ENCODE data around the gene HSPA2.
A peak's percentile ranks its signal among the peaks of the same experiment; 100 is the strongest.

Gene HSPA2

GRCh38 chr14:64496764-64497163 is 43.8 kb upstream of the HSPA2 start:
- TF ChIP-seq CTCF (conservative IDR thresholded peaks at IDR 0.05; ENCODE audit: low read depth, low read length), result no peak
- H3K79me2 ChIP-seq (ENCODE audit: insufficient read depth, low read depth), result peaks cover 31% of the 10 kb centered on the region
- peaks cover 28% of the 10 kb centered on the region for H3K4me1 ChIP-seq (ENCODE audit: low read depth, poor library complexity, severe bottlenecking)
- no peak overlapping the region for H3K27ac ChIP-seq
- no peak overlapping the region for H3K4me2 ChIP-seq
- 0 out of 2 replicates have a peak, but pooled peaks cover 2% of the 10 kb centered on the region for H3K36me3 ChIP-seq (ENCODE audit: insufficient read depth)
- no peak overlapping the region for H2AFZ ChIP-seq (ENCODE audit: low read depth)
- H3K9ac ChIP-seq, result no peak overlapping the region
- no peak overlapping the region for H3K4me3 ChIP-seq (IDR thresholded peaks at IDR 0.05; ENCODE audit: insufficient read depth, low read depth, low read length)
- H4K20me1 ChIP-seq (ENCODE audit: insufficient read depth), result no peaks in the 10 kb centered on the region
- H3K27me3 ChIP-seq (ENCODE audit: insufficient read depth, low read depth), result no peaks in the 10 kb centered on the region

- H3K79me2 ChIP-seq (ENCODE audit: insufficient read depth, low read depth), result peaks cover 46% of the 10 kb centered on the region
- TF ChIP-seq CTCF (conservative IDR thresholded peaks at IDR 0.05; ENCODE audit: low read depth, low read length), result no peak
- peak overlapping the region; percentile 47; the same call in 1 of the 2 replicates for H3K4me2 ChIP-seq
- no peaks in the 10 kb centered on the region for H4K20me1 ChIP-seq (ENCODE audit: insufficient read depth)
- H2AFZ ChIP-seq (ENCODE audit: low read depth), result no peak overlapping the region
- no peak overlapping the region for H3K9ac ChIP-seq
- peaks cover 31% of the 10 kb centered on the region for H3K4me1 ChIP-seq (ENCODE audit: low read depth, poor library complexity, severe bottlenecking)
- 0 out of 2 replicates have a peak, but pooled peaks cover 2% of the 10 kb centered on the region for H3K36me3 ChIP-seq (ENCODE audit: insufficient read depth)
- H3K4me3 ChIP-seq (IDR thresholded peaks at IDR 0.05; ENCODE audit: insufficient read depth, low read depth, low read length), result no peak overlapping the region
- H3K27me3 ChIP-seq (ENCODE audit: insufficient read depth, low read depth), result no peaks in the 10 kb centered on the region
- no peak overlapping the region for H3K27ac ChIP-seq
These were observed 40.5 kb upstream of the HSPA2 start for GRCh38 chr14:64500088-64500487.

GRCh38 chr14:64501411-64502171 is 39.0 kb upstream of the HSPA2 start:
- no peak overlapping the region for H3K4me3 ChIP-seq (IDR thresholded peaks at IDR 0.05; ENCODE audit: insufficient read depth, low read depth, low read length)
- peak overlapping the region; percentile 97; the same call in 1 of the 2 replicates for H3K9ac ChIP-seq
- H3K4me1 ChIP-seq (ENCODE audit: low read depth, poor library complexity, severe bottlenecking), result peaks cover 32% of the 10 kb centered on the region

GRCh38 chr14:64502456-64502855 is 38.1 kb upstream of the HSPA2 start:
- Histone ChIP-seq H3K36me3 (ENCODE audit: insufficient read depth) (0 out of 2 replicates have a peak, but pooled peaks cover 2% of the 10 kb centered on the region), H3K4me3 (IDR thresholded peaks at IDR 0.05; ENCODE audit: insufficient read depth, low read depth, low read length) (no peak overlapping the region), H4K20me1 (ENCODE audit: insufficient read depth) (no peaks in the 10 kb centered on the region), H3K27me3 (ENCODE audit: insufficient read depth, low read depth) (no peaks in the 10 kb centered on the region), H3K4me1 (ENCODE audit: low read depth, poor library complexity, severe bottlenecking) (peaks cover 41% of the 10 kb centered on the region), H3K9ac (peak overlapping the region; percentile 97), H3K79me2 (ENCODE audit: insufficient read depth, low read depth) (peaks cover 69% of the 10 kb centered on the region), H3K4me2 (peak overlapping the region; percentile 85), H3K27ac (peak overlapping the region; percentile 98), H2AFZ (ENCODE audit: low read depth) (no peak overlapping the region)
- no peak for TF ChIP-seq CTCF (conservative IDR thresholded peaks at IDR 0.05; ENCODE audit: low read depth, low read length)

More at GRCh38 chr14:64501411-64502171, 39.0 kb upstream of the HSPA2 start:
- Histone ChIP-seq H3K27me3 (ENCODE audit: insufficient read depth, low read depth) (no peaks in the 10 kb centered on the region), H4K20me1 (ENCODE audit: insufficient read depth) (no peaks in the 10 kb centered on the region), H3K4me2 (peak overlapping the region; percentile 85), H3K27ac (peak overlapping the region; percentile 98; the same call in 1 of the 2 replicates), H3K79me2 (ENCODE audit: insufficient read depth, low read depth) (peaks cover 60% of the 10 kb centered on the region), H3K36me3 (ENCODE audit: insufficient read depth) (0 out of 2 replicates have a peak, but pooled peaks cover 2% of the 10 kb centered on the region), H2AFZ (ENCODE audit: low read depth) (no peak overlapping the region)
- no peak for TF ChIP-seq CTCF (conservative IDR thresholded peaks at IDR 0.05; ENCODE audit: low read depth, low read length)

All from KMS-11 (cell line).